M059J (cell line): ENCODE data around the gene STRADA. TPM values are rescaled to one million over a fixed set of nuclear protein-coding genes. Genes with fewer than 3 reads are reported as not detected.

ENCODE experiments used
- DNase-seq: peaks from one replicate; pipeline ENCODE4 v3.0.0-alpha.2; 2012; ENCODE audit warnings: low read depth
- total RNA-seq: library from RNA; depleted of rRNA; stranded (reverse); fragments of >200 nt; shearing (Covaris generic); gene quantifications from 2 replicates; pipeline ENCODE4 v1.2.3, GENCODE V29; 2014; rRNA removed

Gene STRADA, protein sequence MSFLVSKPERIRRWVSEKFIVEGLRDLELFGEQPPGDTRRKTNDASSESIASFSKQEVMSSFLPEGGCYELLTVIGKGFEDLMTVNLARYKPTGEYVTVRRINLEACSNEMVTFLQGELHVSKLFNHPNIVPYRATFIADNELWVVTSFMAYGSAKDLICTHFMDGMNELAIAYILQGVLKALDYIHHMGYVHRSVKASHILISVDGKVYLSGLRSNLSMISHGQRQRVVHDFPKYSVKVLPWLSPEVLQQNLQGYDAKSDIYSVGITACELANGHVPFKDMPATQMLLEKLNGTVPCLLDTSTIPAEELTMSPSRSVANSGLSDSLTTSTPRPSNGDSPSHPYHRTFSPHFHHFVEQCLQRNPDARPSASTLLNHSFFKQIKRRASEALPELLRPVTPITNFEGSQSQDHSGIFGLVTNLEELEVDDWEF
- total RNA-seq: 15.2 and 18.3 TPM in 2 replicates

DNA sequence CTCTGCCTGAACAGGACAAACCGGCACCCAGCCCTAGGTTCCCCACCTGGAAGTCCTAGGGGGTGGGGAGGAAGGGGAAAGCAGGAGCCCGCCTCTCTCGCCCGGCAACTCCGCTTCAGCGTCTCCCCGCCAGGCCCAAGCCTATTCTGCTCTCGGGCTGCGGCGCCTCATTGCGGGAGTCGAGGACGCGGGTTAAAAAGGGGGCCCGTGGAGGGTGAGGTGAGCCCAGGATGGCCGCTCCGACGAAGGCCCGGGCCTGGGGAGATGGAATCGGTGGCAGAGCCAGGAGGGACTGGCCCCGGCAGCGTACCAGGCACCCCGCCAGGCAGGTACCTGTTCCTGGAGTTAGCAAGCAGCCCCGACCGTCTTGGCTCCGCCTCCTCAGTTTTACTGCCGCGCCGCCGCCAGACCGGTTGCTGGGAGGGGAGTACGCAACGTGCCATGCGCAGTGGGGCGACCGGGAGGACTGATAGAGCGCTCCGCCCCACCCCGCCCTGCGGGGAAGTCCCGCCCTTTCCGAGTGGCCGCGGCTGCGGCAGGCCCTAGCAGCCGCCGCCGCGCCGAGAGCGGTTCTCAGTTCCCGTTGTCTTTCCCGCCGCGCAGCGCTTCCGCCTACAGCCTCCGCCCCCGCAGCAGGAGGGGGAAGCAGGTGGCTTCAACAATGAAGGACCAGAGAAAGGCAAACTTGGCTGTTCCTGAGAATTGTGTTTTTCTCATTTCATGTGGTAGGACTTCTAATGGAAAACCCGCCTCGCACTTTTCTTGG lies at the start of gene STRADA:
TSS of gene STRADA (minus strand) at position 392 of the 766 bp plus-strand sequence. CDS start 13,430 bp downstream, outside the sequence.
- peak; percentile 96 for DNase-seq

DNA sequence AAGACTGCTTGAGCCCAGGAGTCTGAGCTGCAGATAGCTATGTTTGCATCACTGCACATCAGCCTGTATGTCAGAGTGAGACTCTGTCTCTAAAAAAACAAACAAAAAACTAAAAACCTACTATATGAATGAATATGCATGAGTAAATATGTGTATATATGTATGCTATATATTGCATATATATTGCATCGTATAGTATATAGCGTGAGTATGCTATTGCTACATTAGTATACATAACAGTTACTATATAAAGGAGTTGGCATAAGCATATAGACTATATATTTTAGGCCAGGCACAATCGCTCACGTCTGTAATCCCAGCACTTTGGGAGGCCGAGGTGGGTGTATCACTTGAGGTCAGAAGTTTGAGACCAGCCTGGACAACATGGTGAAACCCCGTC lies 48.5 kb upstream of the STRADA start:
- DNase-seq: no peak

DNA sequence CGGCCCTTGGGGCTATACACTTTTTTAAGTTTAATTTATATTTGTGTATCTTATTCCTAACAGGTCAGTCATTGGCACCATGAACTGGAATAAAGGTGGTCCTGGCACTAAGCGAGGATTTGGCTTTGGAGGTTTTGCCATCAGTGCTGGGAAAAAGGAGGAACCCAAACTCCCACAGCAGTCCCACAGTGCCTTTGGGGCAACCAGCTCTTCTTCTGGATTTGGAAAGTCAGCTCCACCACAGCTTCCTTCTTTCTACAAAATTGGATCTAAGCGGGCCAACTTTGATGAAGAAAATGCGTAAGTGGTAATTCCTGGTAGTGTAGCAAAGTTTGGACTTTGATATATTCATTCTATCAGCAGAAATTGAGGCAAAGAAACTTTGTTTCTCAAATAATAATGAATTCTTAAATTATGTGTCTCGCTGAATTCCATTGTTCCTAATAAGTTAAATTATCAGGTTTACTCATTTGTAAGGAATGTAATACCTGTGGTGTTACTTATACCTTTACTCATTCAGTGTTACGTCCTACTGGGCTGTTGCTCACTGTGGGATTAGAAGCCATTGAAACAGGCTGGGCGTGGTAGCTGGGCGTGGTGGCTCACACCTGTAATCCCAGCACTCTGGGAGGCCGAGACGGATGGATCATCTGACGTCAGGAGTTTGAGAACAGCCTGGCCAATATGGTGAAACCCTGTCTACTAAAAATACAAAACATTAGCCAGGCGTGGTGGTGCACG lies 45.5 kb upstream of the STRADA start:
- no peak for DNase-seq

DNA sequence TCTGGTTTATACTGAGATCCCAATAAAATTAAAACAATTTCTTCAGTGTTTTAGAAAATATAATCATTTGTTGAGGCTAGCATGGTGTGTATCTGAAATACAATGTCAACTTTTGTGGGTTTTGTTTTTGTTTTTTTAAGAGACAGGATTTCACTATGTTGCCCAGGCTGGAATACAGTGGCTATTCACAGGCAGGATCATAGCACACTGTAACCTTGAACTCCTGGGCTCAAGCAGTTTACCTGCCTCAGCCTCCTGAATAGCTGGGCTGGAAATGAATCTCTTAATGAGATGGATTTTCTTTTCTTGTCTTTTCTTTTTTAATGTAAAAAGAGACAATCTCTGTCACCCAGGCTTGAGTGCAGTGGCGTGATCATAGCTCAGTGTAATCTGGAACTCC lies 44.5 kb upstream of the STRADA start:
- DNase-seq: no peak

DNA sequence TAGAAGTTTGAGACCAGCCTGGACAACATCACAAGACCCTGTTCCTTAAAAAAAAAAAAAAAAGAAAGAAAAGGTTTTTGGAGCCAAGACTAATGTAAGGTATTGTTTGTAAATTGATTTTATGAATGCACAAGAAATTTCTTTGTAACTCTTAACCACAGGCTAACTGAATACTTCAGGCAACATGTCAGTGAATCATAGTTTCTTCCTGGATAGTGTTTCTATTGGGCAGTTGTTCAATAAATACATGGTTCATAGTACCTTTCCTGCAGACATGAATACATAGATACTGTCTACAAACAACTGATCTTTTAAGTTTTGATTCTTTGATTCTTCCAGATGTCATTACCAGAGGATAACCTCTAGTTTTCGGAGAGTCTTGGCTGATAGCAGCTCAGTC lies 44.0 kb upstream of the STRADA start:
- DNase-seq: peak; percentile 58

DNA sequence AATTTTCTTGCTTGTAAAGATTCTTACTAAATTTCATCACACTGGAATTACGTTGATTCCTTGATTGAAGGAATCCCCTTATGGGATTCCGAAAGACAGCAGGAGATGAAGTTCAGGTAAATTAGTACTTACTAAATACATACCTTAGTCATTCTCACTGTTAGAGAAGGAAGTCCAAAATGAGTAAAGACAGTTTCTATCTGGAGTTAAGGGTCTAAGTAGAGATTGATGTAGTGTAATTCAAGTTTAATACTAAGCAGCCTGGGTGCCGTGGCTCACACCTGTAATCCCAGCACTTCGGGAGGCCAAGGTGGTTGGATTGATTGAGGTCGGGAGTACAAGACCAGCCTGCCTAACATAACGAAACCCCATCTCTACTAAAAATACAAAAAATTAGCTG lies 41.9 kb upstream of the STRADA start:
- DNase-seq: no peak

DNA sequence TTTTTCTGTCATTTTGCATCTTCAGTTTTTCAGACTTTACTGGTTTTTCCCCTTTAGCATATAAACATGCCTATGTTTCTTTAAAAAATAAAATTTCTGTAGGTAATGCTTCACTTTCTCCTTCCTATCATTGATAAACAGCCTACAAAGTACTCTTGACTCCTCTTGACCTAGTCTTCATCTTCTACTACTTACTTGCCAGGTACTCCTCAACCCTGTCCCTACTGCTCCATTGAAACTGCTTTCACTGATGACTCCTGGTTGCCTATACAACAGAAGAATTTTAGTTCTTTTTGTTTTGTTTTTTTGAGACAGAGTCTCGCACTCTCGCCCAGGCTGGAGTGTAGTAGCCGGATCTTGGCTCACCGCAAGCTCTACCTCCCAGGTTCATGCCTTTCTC lies 39.3 kb upstream of the STRADA start:
- DNase-seq: no peak

DNA sequence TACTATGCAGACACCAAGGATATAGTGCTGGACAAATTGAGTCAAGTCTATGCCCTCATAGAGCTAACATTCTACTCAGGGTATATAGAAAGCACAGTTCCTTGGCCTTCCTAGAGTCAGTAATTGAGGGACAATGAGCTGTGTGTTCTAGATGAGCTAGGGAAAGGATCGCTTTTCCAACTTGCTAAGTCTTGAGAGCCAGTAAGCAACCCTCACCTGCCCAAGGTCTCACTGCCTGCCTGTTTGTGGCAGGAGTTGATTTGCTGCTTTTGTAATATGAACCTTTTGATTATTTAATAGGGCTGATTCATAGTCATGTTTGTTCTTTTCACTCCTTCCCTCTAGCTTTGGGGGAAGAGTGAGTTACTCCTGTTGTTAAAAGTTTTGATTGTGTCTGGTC lies 38.9 kb upstream of the STRADA start:
- DNase-seq: peak; percentile 77

DNA sequence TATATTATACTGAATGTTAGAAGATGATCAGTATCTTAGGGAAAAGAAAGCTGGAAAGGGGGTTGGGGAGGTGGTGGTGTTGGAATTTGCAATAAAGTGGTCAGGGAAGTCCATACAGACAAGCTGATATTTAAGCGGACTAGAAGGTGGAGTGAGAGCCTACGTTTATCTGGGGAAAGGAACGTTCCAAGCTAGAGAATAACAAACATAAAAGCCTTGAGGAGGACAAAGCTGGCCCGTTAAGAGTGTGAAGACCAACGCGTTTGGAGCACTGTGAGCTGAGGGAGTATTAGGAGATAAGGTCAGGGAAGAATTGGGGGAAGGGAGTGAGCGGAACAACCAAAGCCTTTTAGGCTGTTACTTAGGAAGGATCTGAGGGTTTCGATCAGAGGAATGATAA lies 33.8 kb upstream of the STRADA start:
- DNase-seq: no peak

DNA sequence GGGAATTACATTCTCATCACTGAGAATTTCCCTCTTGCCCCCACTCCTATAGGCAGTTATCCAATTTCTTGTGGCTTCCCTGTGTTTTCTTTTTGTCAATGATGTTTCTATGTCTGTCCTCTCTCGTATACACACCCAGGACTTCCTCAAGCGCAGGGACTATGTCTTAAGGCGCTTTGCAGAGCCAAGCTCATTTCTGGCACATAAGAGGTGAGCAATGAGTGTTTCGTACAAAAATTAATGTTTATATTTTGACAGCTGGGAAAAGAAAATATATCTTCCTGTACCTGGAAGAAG lies 33.3 kb upstream of the STRADA start:
- peak; percentile 18 for DNase-seq

DNA sequence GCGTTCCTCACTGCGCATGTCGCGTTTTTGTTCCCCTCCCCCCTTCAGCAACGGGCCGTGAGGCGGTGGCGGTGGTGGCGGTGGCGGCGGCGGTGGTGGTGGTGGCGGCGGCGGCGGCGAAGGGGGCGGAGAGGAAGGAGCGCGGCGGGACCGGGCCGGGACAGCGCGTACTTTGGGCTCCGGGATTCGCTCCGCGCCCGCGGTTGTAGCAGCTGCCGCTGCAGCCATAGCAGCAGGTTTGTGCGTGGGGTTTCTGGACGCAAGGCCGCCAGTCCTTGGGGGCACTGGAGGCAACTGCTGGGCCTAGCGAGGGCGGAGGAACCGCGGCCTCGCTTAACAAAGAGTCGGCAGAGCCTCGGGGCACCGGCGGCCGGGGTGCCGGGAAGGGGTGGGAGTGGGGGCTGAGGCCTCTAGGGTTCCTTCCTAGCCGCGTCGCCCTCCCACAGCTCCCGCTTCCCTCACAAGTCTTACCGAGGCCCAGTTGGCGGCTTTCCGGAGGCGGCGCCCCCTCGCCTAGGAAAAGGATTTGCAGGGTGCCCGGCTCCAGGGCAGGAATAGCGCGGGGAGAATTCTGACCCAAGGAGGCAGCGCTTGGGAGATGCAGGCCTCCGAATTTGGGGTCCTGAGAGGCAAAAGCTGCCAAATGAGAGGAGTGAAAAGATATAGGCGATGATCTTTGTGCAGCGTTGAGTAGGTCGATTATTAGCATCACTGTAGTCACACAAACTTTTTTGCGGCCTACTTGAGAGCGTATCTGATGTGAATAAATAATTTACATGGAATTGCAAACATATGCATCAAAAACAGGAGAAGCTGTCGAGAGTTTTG lies 32.8 kb upstream of the STRADA start, which contains the start of gene DDX42:
TSS of gene DDX42 (plus strand) at position 30 of the 828 bp plus-strand sequence. CDS start 12,880 bp downstream, outside the sequence.
- peak; percentile 60 for DNase-seq

DNA sequence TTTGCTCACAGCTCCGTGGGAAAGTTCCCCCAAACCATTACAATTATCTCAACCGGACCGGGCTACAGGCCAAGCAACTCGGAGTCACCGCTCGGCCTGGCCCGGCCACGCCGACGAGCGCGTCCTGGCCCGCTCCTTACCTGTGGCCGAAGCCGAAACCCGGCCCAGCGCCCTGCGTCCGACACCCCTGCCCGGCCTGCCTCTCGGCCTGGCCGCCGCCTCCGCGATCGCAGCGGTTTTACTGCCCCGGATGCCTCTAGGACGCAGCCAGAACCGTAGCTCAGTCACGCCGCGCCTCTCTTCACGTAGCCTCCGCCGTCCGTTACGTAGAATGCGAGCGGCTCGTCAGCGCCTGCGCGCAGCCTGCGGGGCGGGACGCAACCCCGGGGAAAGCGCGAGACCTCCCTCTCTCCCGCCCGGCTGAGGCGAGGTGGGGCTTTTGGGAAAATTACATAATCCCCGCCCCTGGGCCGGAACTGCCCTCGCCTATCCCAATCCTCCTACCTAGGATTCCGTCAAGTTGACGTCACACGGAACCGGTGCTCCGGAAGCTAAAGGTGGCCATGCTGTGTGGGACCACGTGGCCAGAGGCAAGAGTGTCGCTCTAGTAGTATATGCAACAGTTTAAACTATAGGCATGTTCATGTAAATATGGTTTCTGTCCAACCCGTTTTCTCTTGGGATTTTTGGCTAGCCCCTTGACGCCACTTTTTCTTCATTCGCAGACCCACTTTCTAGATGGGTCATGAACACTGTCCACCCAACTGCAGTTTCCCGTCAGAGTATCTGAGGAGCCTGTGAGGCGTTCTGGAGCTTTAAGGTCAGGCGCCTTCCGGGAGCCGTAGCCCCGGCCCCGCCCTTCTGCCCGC lies 31.9 kb upstream of the STRADA start, which contains the start of gene CCDC47:
TSS of gene CCDC47 (minus strand) at position 326 of the 869 bp plus-strand sequence. CDS start 7,422 bp downstream, outside the sequence.
- DNase-seq: peak; percentile 99

DNA sequence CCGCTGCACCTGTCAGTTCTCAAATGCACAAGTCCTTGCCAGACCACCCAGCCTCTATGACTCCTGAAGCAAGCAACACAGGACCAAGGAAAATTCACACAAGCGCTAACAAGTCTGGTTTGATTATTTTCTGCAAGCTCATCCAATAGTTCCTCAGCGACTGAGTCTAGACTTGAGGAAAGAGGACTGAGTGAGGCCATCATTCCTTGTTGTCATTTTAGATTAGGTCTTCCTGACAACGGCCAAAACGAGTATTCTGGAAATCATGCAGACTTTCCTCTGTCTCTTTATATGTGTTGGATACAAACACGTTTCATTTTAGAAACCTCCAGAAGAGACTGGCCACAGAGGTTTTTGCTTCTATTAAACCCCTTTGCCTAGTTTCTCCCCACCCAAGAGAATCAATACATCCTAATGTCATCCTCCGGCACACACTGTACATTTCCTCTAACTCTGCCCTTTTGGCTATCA lies 31.2 kb upstream of the STRADA start:
- peak; percentile 24 for DNase-seq

DNA sequence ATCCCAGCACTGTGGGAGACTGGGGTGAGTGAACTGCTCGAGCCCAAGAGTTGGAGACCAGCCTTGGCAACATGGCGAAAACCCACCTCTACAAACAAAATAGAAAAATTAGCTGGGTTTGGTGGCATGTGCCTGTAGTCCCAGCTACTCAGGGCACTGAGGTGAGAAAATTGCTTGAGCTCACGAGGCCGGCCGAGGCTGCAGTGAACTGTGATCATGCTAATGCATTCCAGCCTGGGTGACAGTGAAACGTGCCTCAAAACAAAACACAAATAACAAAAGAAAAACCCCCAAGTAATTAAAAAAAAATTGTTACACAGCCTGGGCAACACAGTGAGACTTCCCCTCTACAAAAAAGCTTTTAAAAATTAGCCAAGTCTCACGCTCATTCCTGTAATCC lies 26.8 kb upstream of the STRADA start:
- DNase-seq: no peak

DNA sequence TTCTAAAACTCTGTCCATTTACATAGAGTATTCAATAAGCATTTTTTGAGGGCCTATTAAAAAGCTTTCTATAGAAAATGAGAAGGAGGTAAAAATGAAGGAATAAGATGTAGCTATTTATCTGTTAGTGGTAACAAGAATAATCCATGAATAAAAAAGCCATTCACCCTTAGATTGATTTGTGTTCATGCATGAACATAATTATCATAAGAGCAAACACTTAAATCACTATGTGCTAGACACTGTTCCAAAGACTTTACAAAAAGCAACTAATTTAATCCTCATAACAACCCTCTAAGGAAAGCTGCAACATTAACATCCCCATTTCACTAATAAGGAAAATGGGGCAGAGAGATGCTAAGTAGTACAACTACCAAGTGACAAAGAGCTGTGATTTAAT lies 25.2 kb upstream of the STRADA start:
- DNase-seq: no peak

DNA sequence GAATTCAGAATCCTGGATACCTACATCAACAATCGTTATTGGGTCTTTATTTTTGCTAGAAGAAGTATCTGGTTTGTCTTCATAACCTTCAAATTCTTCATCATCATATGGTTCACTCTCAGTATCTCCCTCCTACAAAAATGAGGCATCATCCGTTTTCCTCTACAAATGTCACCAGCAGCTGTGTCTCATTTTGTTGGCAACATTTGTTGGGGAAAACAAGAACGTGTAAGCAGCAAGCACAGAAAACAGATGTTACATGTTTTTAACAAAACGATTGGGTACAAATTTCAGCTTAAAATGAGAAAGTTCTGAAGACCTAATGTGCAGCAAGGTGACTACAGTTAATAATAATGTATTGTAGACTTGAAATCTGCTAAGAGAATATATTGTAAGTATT lies 23.1 kb upstream of the STRADA start:
- DNase-seq: no peak

DNA sequence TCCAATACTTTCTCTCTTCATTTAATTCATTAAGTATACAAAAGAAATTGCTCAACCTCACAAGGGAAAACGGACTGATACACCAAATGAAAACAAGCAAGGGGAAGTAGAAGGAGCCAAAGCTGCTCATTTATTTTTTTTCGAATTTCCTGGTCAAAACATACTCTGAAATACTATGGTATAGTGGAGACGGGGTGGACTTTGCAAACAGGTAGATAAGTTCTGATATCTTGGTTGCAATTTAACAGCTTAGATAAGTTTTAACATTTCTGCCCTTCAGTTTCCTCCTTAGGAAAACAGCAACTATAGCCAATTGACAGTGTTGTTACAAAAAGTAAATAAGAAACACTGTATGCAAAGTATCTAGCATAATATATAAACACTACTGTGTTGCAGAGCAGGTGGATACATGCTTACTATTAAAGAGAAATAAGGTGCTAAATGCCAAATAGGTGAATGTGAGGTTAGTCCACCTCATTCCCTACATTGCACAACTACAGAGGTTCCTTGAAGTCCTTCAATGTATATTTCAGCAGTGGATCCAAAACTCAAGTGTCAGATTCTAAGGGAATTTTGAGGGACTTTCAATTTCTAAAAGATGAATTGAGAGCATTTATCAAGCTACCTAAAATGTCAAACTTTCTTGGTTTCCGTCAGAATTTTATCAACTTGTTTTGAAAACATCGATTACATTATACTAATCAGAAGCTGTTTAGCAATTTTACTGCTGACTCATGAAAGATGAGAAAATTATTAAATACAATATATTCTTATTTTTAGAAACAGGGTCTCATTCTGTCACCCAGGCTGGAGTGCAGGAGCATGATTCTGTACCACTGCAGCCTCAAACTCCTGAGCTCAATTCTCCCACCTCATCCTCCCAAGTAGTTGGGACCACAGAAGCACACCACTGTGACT lies 20.8 kb upstream of the STRADA start:
- DNase-seq: no peak

DNA sequence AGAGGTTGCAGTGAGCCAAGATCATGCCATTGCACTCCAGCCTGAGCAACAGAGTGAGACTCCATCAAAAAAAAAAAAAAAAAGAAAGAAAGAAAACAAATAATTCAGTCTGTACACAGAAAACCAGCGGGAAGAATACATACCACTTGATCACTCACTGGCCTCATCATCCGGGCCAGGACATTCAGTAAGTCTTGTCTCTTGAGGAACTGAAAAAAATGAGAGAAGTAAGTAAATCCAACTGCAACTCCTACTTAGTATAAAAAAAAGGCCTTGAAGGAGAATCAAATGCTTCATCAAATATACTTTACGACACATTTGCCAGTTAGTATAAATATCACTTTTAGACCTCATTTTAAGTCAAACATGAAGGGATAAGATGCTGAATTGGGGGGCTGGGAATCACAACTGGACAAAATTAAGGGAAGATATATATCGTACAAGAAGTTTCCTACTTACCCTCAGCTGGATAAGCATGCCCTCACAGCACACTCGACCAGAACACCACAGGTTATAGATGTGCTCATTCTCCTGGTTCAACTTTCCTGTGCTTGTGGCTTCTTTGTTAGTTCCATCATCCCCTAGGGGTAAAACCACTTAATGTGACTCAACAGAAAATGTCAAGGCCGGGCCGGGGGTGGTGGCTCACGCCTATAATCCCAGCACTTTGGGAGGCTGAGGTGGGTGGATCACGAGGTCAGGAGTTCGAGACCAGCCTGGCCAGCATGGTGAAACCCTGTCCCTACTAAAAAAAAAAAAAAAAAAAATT lies 19.4 kb upstream of the STRADA start:
- peak; percentile 61 for DNase-seq
